Suprapubic skin (tissue), 4 donors: ENCODE data around the gene HCN4. TPM values are rescaled to one million over a fixed set of nuclear protein-coding genes. Genes with fewer than 3 reads are reported as not detected.

Source experiments
- DNase-seq, 2 donors: peaks; one replicate each; pipeline ENCODE4 v3.0.0-alpha.2; 2019; ENCODE audit warnings: low spot score in 2 of 2
- H3K27ac ChIP-seq: fragments of 200-600 bp; sonication (generic); one replicate; pipeline ENCODE4 v1.5.1; 2019
- H3K27me3 ChIP-seq: fragments of 200-600 bp; sonication (generic); one replicate; pipeline ENCODE4 v1.5.1; 2019
- H3K36me3 ChIP-seq: fragments of 200-600 bp; sonication (generic); one replicate; pipeline ENCODE4 v1.5.1; 2019
- H3K4me1 ChIP-seq: fragments of 200-600 bp; sonication (generic); one replicate; pipeline ENCODE4 v1.5.1; 2019
- H3K4me3 ChIP-seq: fragments of 200-600 bp; sonication (generic); one replicate; pipeline ENCODE4 v1.5.1; 2019; ENCODE audit warnings: mild to moderate bottlenecking
- H3K9me3 ChIP-seq: fragments of 200-600 bp; sonication (generic); one replicate; pipeline ENCODE4 v1.5.1; 2019
- EP300 ChIP-seq: sonication (generic); formaldehyde crosslinking; IDR thresholded peaks from one replicate; pipeline ENCODE4 v1.6.1; 2017; ENCODE audit warnings: antibody characterized with exemption
- POLR2A ChIP-seq, 2 donors: fragments of 450-650 bp; IDR thresholded peaks; one replicate each; pipeline ENCODE4 v1.6.1; 2017; ENCODE audit warnings: antibody characterized with exemption in 2 of 2, mild to moderate bottlenecking in 2 of 2, moderate library complexity in 2 of 2
- POLR2AphosphoS5 ChIP-seq, 3 donors: sonication (generic); formaldehyde crosslinking; IDR thresholded peaks; one replicate each; pipeline ENCODE4 v1.6.1; 2017; ENCODE audit warnings: antibody characterized with exemption in 3 of 3
- WGBS: methylation state at CpG from one replicate; pipeline ENCODE4 v1.1.5; 2018; 5-methylcytosine and 5-hydroxymethylcytosine counted together
- total RNA-seq, 4 donors: library from RNA; depleted of rRNA; stranded (reverse); fragments of >200 nt; gene quantifications; one replicate each; pipeline ENCODE4 v1.1.0, GENCODE V29; 2016
- TF ChIP-seq, protein P1 (sequence below), 2 donors: fragments of 200-600 bp in 1 of 2; fragments of 450-650 bp in 1 of 2; sonication (generic) in 1 of 2; IDR thresholded peaks; one replicate each; pipeline ENCODE4 v1.5.1; 2016 to 2019; ENCODE audit warnings: antibody characterized with exemption in 2 of 2, mild to moderate bottlenecking in 1 of 2, moderate library complexity in 1 of 2

Gene HCN4
- total RNA-seq, 4 donors from 2014 or later, result 0.17 TPM; not detected in 3

DNA sequence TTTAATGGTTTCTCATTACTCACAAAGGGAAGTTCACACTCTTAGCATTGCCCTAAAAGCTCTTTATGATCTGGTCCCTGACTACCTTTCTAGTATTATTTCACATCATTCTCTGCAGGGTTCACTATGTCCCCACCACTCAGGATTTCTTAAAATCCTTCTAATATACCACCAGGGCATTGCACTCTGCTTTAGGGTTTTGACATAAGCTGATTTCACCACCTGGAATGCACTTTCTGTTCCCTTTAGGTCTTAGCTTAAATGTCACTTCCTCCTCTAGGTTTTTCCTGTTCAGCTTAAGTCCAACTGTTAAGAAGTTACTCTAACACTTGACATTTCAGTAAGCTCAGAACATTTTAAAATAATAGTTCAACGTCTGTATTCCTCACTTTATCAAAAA, 81.7 kb downstream of the HCN4 start:
- Histone ChIP-seq H3K27me3 (no peaks in the 10 kb centered on the region), H3K9me3 (no peaks in the 10 kb centered on the region), H3K4me3 (no peak overlapping the region), H3K36me3 (peaks cover 79% of the 10 kb centered on the region), H3K4me1 (no peaks in the 10 kb centered on the region), H3K27ac (no peak overlapping the region)
- no peak for DNase-seq
- 71% methylated on average over 1 of the region's 1 CpG for WGBS
- TF ChIP-seq, protein P1, sequence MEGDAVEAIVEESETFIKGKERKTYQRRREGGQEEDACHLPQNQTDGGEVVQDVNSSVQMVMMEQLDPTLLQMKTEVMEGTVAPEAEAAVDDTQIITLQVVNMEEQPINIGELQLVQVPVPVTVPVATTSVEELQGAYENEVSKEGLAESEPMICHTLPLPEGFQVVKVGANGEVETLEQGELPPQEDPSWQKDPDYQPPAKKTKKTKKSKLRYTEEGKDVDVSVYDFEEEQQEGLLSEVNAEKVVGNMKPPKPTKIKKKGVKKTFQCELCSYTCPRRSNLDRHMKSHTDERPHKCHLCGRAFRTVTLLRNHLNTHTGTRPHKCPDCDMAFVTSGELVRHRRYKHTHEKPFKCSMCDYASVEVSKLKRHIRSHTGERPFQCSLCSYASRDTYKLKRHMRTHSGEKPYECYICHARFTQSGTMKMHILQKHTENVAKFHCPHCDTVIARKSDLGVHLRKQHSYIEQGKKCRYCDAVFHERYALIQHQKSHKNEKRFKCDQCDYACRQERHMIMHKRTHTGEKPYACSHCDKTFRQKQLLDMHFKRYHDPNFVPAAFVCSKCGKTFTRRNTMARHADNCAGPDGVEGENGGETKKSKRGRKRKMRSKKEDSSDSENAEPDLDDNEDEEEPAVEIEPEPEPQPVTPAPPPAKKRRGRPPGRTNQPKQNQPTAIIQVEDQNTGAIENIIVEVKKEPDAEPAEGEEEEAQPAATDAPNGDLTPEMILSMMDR (IDR thresholded peaks at IDR 0.05), result no peak
- no peak for TF ChIP-seq EP300
- no peak for TF ChIP-seq POLR2AphosphoS5 (IDR thresholded peaks at IDR 0.05)
- TF ChIP-seq POLR2A (IDR thresholded peaks at IDR 0.05), result no peak

DNA sequence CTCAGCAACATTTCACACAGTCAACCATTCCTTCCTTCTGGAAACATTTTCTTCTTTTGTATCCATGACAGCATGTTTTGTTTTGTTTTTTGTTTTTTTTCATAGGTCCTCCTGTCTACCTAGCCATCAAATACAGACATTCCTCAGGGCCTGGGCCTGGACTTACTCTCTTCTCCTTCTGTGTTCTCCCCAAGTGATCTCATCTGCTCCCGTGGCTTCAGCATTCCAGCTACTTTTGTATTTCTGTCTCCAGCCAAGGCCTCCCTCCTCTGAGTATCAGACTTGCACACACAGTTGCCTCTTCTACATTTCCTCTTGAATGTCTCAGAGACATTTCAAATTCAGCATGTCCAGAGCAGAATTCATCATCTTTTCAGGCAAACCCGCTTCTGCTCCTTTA, 82.4 kb downstream of the HCN4 start:
- Histone ChIP-seq H3K4me1 (no peaks in the 10 kb centered on the region), H3K4me3 (no peak overlapping the region), H3K9me3 (no peaks in the 10 kb centered on the region), H3K27me3 (no peaks in the 10 kb centered on the region), H3K36me3 (peaks cover 78% of the 10 kb centered on the region), H3K27ac (no peak overlapping the region)
- 92% methylated on average over 2 of the region's 2 CpGs for WGBS
- no peak for DNase-seq
- TF ChIP-seq, protein P1 (IDR thresholded peaks at IDR 0.05), result no peak
- TF ChIP-seq EP300 (no peak), POLR2A (IDR thresholded peaks at IDR 0.05) (no peak), POLR2AphosphoS5 (IDR thresholded peaks at IDR 0.05) (no peak)

DNA sequence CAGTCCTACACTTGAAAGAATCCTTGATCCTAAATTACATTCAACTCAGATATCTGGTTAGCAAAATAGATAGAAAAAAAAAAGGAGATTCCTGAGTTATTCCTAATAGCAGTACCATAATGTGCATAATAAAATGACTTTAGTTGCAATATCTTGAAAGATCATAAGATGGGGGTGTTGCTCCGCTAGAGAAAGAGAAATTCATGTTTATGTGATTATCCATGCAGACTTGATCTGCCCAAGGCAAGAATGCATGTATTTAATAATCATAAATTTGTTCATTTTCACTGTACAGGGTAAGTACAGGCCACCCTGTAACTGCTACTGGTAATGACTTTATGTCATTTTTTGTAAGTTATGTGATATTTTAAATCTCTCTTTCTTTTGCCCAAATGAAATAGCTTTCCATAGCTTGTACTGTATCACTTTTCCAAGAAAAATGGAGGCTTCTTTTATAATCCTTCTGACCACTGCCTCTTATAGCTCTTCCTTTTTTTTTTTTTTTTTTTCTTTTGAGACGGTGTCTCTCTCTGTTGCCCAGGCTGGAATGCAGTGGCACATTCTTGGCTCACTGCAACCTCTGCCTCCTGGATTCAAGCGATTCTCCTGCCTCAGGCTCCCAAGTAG, 84.6 kb downstream of the HCN4 start:
- Histone ChIP-seq H3K27me3 (no peaks in the 10 kb centered on the region), H3K36me3 (peaks cover 87% of the 10 kb centered on the region), H3K9me3 (no peaks in the 10 kb centered on the region), H3K4me1 (no peaks in the 10 kb centered on the region), H3K4me3 (no peak overlapping the region), H3K27ac (no peak overlapping the region)
- WGBS, result 76% methylated on average over 3 of the region's 3 CpGs
- TF ChIP-seq EP300, result no peak
- TF ChIP-seq, protein P1 (IDR thresholded peaks at IDR 0.05), result no peak
- no peak for TF ChIP-seq POLR2AphosphoS5 (IDR thresholded peaks at IDR 0.05)
- TF ChIP-seq POLR2A (IDR thresholded peaks at IDR 0.05), result no peak
- no peak for DNase-seq

DNA sequence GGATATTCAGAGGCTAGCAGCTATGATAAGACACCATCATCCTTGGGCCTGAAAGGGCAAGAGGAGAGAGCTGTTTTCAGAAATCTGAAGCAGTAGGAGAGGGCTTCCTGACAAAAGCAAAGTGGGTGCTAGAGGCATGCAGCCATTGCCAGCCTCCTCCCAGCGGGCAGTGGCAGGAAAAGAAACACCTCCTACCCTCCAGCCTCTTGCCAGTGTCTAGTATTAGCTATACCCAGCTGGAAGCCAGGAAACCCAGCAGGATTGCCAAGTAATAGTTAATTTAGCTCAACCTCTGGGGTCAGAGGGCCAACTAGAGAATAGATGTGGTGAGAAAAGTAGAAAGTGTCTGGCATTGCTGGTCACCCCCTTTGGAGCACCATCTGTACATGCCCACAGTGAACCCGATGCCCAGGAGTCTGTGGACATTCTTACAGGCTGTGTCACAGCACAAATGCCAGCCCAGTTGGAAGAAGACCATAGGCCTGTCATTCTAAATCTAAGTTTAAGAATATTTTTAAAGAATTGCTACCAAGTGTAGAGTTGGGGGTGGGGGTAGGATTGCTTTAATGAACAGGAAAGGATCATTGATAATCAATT, 85.3 kb downstream of the HCN4 start:
- H3K4me1 ChIP-seq, result no peaks in the 10 kb centered on the region
- WGBS, result 82% methylated on average over 2 of the region's 2 CpGs
- H3K4me3 ChIP-seq, result no peak overlapping the region
- DNase-seq, result no peak
- H3K27me3 ChIP-seq, result no peaks in the 10 kb centered on the region
- no peak for TF ChIP-seq POLR2AphosphoS5 (IDR thresholded peaks at IDR 0.05)
- TF ChIP-seq, protein P1 (IDR thresholded peaks at IDR 0.05), result no peak
- TF ChIP-seq POLR2A (IDR thresholded peaks at IDR 0.05), result no peak
- no peaks in the 10 kb centered on the region for H3K9me3 ChIP-seq
- H3K36me3 ChIP-seq, result peaks cover 83% of the 10 kb centered on the region
- no peak overlapping the region for H3K27ac ChIP-seq

DNA sequence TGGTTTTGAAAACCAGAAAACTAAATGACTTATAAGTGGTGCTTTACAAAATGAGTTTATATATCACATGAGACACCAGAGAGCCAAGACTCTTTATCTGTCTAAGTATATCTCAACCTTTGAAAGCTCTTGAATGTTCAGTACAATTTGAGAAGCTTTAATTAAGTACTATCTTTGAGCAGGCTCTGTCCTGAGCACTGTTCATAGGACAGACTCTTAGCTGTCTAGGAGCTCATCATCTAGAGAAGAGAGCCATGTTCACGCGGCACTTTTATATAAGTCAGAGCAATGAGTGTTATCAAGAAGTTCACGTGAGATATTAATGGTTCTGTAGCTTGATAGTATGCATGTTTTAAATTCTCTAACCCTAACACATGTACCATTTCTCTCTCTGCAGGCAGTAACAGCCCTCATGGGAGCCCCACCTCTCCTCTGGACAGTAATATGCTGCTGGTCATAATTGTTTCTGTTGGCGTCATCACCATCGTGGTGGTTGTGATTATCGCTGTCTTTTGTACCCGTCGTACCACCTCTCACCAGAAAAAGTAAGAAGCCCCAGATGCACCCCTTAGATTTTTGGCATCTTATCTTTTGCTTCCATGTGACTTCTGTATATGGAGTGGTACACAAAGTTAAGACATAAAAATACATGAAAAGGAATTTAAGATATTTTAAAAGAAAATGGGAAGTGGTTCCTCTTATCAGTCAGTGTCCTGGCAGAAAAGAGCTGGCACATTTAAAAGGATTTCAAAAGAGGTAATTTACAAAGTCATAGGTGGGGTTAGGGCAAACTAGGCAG, 86.0 kb downstream of the HCN4 start:
- no peak for DNase-seq
- TF ChIP-seq, protein P1 (IDR thresholded peaks at IDR 0.05), result no peak
- TF ChIP-seq POLR2A (IDR thresholded peaks at IDR 0.05) (no peak), EP300 (no peak)
- no peak overlapping the region for H3K27ac ChIP-seq
- no peaks in the 10 kb centered on the region for H3K9me3 ChIP-seq
- H3K4me1 ChIP-seq, result no peaks in the 10 kb centered on the region
- peaks cover 80% of the 10 kb centered on the region for H3K36me3 ChIP-seq
- no peaks in the 10 kb centered on the region for H3K27me3 ChIP-seq
- no peak overlapping the region for H3K4me3 ChIP-seq
- 94% methylated on average over 8 of the region's 8 CpGs for WGBS
